Testis (tissue), 3 donors: ENCODE measurements around the gene CREB3L4. TPM values are rescaled to one million over a fixed set of nuclear protein-coding genes. Genes with fewer than 3 reads are reported as not detected.

ENCODE experiments used
- DNase-seq: peaks from one replicate; pipeline ENCODE4 v3.0.0-alpha.2; 2019
- H3K27ac ChIP-seq, 2 donors: fragments of 200-600 bp; sonication (generic); one replicate each; pipeline ENCODE4 v1.5.1; 2019
- H3K27me3 ChIP-seq: fragments of 200-600 bp; sonication (generic); one replicate; pipeline ENCODE4 v1.5.1; 2019
- H3K36me3 ChIP-seq: fragments of 200-600 bp; sonication (generic); one replicate; pipeline ENCODE4 v1.5.1; 2017; ENCODE audit warnings: low read depth; ENCODE audit errors: missing control alignments
- H3K4me1 ChIP-seq: fragments of 200-600 bp; sonication (generic); one replicate; pipeline ENCODE4 v1.5.1; 2019
- H3K4me3 ChIP-seq, 2 donors: fragments of 200-600 bp; sonication (generic); one replicate each; pipeline ENCODE4 v1.5.1; 2017 to 2019
- H3K9me3 ChIP-seq: fragments of 200-600 bp; sonication (generic); one replicate; pipeline ENCODE4 v1.5.1; 2017
- POLR2A ChIP-seq: fragments of 450-650 bp; IDR thresholded peaks from one replicate; pipeline ENCODE4 v1.6.1; 2017; ENCODE audit warnings: antibody characterized with exemption, mild to moderate bottlenecking, moderate library complexity
- WGBS, 2 donors: methylation state at CpG; one replicate each; pipeline ENCODE4 v1.1.5; 2018; 5-methylcytosine and 5-hydroxymethylcytosine counted together
- intact Hi-C: fragments of 100-400 bp; cut with DNase I; formaldehyde crosslinking; loops from one replicate; pipeline ENCODE4 v1.15.1; 2023; ENCODE audit warnings: low total_unique reads
- polyA plus RNA-seq: library from polyadenylated mRNA; stranded (reverse); fragments of 350-450 nt; fragmentation: Illumina TruSeq; extraction: RNeasy Lipid Tissue Mini Kit (QIAGEN cat#74804); gene quantifications from one replicate; pipeline ENCODE4 v1.2.3, GENCODE V29; 2014; ENCODE audit warnings: low read depth, low replicate concordance; ENCODE audit not compliant: insufficient read depth
- total RNA-seq, 2 donors: library from RNA; depleted of rRNA; stranded (reverse); fragments of >200 nt; gene quantifications; one replicate each; pipeline ENCODE4 v1.2.3, GENCODE V29; 2016
- TF ChIP-seq, protein P1 (sequence below), 3 experiments: fragments of 450-650 bp in 2 of 3; fragments of 200-600 bp in 1 of 3; sonication (generic) in 1 of 3; IDR thresholded peaks; one replicate each; pipeline ENCODE4 v1.5.1; 2016 to 2019; ENCODE audit warnings: antibody characterized with exemption in 3 of 3, mild to moderate bottlenecking in 2 of 3, moderate library complexity in 1 of 3

The CREB3L4 gene
- total and polyA plus RNA-seq, 3 donors from 2014 or later: 15.6 to 24.6 (median 22.2) TPM

DNA sequence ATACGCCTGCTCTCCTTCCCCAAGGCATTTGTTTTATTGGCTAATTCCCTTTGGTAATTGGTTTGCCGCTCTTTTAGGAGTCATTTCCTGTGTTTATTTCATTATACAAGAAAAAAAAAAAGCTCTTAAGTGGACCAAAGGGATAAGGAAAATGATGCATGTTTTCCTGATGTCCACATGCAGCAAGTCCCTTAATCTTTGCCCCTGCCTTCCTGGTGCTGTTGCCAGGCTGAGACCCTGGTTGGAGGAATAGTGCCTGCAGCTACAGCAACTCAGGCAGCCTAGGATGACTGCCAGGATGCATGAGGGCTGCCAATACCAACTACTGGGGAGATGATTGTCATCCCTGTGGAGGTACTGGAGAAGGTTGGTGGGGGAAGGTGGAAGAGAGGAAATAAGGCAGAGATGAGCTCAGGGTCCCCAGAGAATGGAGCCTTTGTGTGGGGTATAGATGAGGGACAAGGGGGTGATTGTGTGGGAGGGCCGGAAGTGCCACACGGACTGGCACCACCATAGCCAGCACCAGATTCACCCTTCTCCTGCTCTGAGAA, 38.8 kb upstream of the CREB3L4 start:
- intact Hi-C loops: no loop called here
- no peak for TF ChIP-seq POLR2A
- TF ChIP-seq, protein P1, sequence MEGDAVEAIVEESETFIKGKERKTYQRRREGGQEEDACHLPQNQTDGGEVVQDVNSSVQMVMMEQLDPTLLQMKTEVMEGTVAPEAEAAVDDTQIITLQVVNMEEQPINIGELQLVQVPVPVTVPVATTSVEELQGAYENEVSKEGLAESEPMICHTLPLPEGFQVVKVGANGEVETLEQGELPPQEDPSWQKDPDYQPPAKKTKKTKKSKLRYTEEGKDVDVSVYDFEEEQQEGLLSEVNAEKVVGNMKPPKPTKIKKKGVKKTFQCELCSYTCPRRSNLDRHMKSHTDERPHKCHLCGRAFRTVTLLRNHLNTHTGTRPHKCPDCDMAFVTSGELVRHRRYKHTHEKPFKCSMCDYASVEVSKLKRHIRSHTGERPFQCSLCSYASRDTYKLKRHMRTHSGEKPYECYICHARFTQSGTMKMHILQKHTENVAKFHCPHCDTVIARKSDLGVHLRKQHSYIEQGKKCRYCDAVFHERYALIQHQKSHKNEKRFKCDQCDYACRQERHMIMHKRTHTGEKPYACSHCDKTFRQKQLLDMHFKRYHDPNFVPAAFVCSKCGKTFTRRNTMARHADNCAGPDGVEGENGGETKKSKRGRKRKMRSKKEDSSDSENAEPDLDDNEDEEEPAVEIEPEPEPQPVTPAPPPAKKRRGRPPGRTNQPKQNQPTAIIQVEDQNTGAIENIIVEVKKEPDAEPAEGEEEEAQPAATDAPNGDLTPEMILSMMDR (IDR thresholded peaks at IDR 0.05): no peak
- no peak overlapping the region for H3K4me3 ChIP-seq
- H3K36me3 ChIP-seq: no peaks in the 10 kb centered on the region
- no peaks in the 10 kb centered on the region for H3K9me3 ChIP-seq
- 52 to 69% methylated on average over 4 of the region's 4 CpGs for WGBS, 2 donors
- H3K27ac ChIP-seq: no peak overlapping the region
- no peak for DNase-seq
- no peaks in the 10 kb centered on the region for H3K27me3 ChIP-seq
- H3K4me1 ChIP-seq: no peaks in the 10 kb centered on the region

DNA sequence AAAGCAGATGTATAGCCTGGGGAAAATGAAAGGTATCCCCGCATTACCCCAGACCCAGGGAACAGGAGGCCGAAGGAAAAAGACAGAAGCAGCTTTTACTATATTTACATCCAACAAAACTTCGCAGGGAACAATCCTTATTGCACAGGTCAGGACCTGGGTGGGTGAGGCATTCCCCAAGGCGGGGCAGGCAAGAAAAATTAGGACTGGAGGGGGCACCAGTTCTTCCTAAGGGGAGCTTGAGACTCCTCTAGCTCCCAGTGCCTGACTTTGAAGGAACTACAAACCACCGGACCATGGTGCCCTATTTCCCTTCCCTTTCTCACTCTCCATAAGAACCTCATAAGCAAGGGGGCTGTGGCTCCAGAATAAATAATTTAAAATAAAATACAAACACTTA, 38.3 kb upstream of the CREB3L4 start:
- DNase-seq: no peak
- WGBS, 2 donors: 88 to 92% methylated on average over 5 of the region's 5 CpGs
- H3K27ac ChIP-seq: no peak overlapping the region
- no peak overlapping the region for H3K4me3 ChIP-seq
- no peaks in the 10 kb centered on the region for H3K4me1 ChIP-seq
- no peaks in the 10 kb centered on the region for H3K9me3 ChIP-seq
- intact Hi-C loops: no loop called here
- no peaks in the 10 kb centered on the region for H3K27me3 ChIP-seq
- no peaks in the 10 kb centered on the region for H3K36me3 ChIP-seq
- TF ChIP-seq POLR2A: no peak
- TF ChIP-seq, protein P1 (IDR thresholded peaks at IDR 0.05): no peak

DNA sequence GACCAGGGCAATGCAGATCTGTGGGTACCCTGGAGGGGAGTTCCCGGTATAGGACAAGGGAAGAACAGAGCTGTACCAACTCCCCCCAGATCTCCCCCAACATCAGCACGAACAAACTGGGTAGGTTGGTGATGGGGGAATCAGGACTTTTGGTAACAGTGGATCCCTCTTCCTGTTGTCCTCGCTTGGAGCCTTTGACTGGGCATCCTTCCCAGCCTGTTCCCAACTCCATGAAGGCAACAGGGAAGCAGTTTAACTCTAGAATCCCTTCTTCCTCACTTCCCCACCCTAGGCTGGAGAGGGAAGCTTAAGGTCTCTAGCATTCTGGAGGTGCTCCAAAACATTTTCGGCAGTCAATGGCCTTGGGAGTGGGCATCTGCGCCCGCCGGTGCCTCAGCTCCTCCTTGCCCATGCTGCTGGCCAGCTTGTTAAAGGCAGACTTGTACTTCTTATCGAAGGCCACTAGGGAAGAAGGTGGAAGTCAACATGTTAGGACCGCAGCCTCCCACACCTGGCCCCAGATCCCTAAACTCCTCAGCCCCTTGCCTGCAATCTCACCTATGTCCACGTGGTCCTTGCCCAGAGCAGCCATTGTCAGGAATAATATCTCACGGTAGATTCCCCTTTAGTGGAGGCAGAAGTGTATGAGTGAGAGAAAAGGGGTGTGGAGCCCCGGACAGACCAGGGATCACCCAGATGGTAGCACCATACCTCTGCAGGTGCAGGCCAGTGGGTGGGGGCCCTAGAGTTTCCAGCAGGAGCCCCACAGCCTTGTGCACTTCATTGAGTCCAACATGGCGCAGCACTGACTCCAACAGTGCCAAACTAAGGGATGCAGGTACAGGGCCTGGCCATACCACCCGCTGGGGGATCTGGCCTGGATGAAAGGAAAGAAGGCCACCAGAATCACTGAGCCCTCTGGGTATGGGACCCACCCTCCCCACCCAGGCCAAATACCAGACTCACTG, 37.4 kb upstream of the CREB3L4 start:
- Histone ChIP-seq H3K9me3 (no peaks in the 10 kb centered on the region), H3K4me3 (no peak overlapping the region), H3K27me3 (no peaks in the 10 kb centered on the region), H3K36me3 (no peaks in the 10 kb centered on the region), H3K27ac (no peak overlapping the region), H3K4me1 (no peaks in the 10 kb centered on the region)
- TF ChIP-seq, protein P1 (IDR thresholded peaks at IDR 0.05): no peak
- no peak for TF ChIP-seq POLR2A
- DNase-seq: no peak
- 73 to 81% methylated on average over 12 to 14 of the region's 14 CpGs for WGBS, 2 donors
- intact Hi-C loops: no loop called here

DNA sequence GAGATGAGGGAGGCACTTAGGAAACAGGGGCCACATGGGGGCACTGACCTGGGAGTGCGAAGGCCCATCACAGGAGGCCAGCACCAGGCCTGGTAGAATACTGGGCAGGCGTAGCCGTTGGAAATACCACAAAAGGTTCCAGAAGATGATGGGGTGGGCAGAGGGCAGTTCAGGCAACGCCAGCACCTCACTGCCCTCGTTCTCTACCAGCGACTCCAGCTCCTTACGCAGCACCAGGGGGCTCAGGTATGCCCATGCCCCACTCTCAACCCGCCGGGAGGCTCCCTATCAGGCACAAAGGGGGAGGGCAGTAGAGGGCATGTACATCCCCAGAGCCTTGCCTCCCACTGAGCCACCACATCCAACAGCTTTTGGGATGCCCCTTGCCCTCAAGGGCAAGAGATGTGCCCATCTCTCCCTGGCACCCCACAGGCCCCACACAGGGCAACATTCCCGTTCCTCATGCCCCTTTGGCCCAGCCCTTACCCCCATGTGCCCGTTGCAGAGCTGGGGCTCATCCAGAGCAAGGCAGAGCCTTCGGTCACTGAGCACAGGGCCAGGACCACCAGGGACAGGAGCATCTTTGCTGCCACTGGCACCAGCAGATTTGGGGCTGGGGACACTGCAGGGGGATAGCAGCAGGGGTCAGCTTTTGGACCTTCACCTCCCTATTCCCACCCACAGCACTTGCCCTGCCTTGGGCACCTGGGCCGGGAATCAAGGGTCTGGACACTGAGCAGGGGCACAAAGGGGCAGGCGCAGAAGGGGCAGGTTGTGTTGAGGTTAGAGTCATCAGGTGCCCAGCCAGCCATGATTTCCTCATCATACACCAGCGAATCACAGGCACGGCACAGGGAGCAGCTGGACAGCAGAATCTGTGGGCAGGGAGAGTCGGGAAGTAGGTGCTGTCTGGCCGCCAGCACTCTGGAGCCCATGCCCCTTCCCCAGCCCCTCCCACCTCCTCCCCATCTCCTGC, 35.3 kb upstream of the CREB3L4 start:
- WGBS, 2 donors: 91 to 93% methylated on average over 4 to 18 of the region's 18 CpGs
- intact Hi-C loops: no loop called here

More for the DNA sequence above, 35.3 kb upstream of the CREB3L4 start:
- H3K9me3 ChIP-seq: no peaks in the 10 kb centered on the region
- no peaks in the 10 kb centered on the region for H3K36me3 ChIP-seq
- H3K27me3 ChIP-seq: no peaks in the 10 kb centered on the region
- no peak overlapping the region for H3K4me3 ChIP-seq
- DNase-seq: no peak
- TF ChIP-seq POLR2A: no peak
- TF ChIP-seq, protein P1 (IDR thresholded peaks at IDR 0.05): no peak
- no peak overlapping the region for H3K27ac ChIP-seq
- no peaks in the 10 kb centered on the region for H3K4me1 ChIP-seq
